HG03571 (cell line): ENCODE measurements around the gene PLA2G2E.
"Not testable (repeated sequence)": the region's sequence is repeated elsewhere in the genome, so short reads cannot be mapped to it uniquely, and the experiment has no call there.

Experiments used
- ATAC-seq: cut with Tn5 transposase; IDR thresholded peaks from one replicate; pipeline ENCODE4 v1.9.1; 2021; ENCODE audit not compliant: unreplicated experiment

Gene PLA2G2E

GRCh38 chr1:19885821-19886220 lies 37.6 kb downstream of the PLA2G2E start:
- ATAC-seq, result no peak

- ATAC-seq, result no peak
Measured at GRCh38 chr1:19884312-19884711, 39.1 kb downstream of the PLA2G2E start.

GRCh38 chr1:19882111-19883071 lies 41.0 kb downstream of the PLA2G2E start, which contains the start of gene OTUD3:
Gene OTUD3, plus strand, starts transcription at chr1:19882395. Its CDS starts 119 bp downstream, at chr1:19882514.
- peak; percentile 89 for ATAC-seq

- not testable (repeated sequence) for ATAC-seq
Measured at GRCh38 chr1:19880841-19881240, 42.6 kb downstream of the PLA2G2E start.

GRCh38 chr1:19879661-19880060 lies 43.8 kb downstream of the PLA2G2E start:
- ATAC-seq, result no peak

GRCh38 chr1:19879227-19879626 lies 44.2 kb downstream of the PLA2G2E start:
- ATAC-seq, result no peak

GRCh38 chr1:19878637-19878985 lies 44.8 kb downstream of the PLA2G2E start:
- ATAC-seq, result no peak

- no peak for ATAC-seq
Measured at GRCh38 chr1:19877821-19878636, 45.4 kb downstream of the PLA2G2E start.

- no peak for ATAC-seq
Measured at GRCh38 chr1:19877181-19877750, 46.2 kb downstream of the PLA2G2E start.

- no peak for ATAC-seq
Measured at GRCh38 chr1:19872190-19872589, 51.2 kb downstream of the PLA2G2E start.
